CD4-positive, alpha-beta T cell (primary cell): Measurements from ENCODE around the gene HNRNPA1. TPM values are rescaled to one million over a fixed set of nuclear protein-coding genes. Genes with fewer than 3 reads are reported as not detected.

ENCODE experiments used
- ATAC-seq: fragments of 200-7000 bp; cut with Tn5 transposase; one replicate; pipeline ENCODE4 v1.10.0; 2022; ENCODE audit warnings: mild to moderate bottlenecking; ENCODE audit not compliant: poor library complexity
- CTCF ChIA-PET: fragments of 350-600 bp; sonication (Branson Sonifier 250); formaldehyde crosslinking; loops from one replicate; lab custom pipeline; 2021; ENCODE audit warnings: antibody characterized with exemption, inconsistent platforms; lab: Charles Lee
- POLR2A ChIA-PET: fragments of 350-600 bp; sonication (Branson Sonifier 250); formaldehyde crosslinking; loops from one replicate; lab custom pipeline; 2021; ENCODE audit warnings: antibody characterized with exemption, inconsistent platforms; lab: Charles Lee
- DNase-seq, 14 experiments: peaks; one replicate each; pipeline ENCODE4 v3.0.0-alpha.2; 2013 to 2020; ENCODE audit warnings: mixed read lengths in 2 of 14
- H3K27ac ChIP-seq, 2 donors: one replicate each; pipeline versions ENCODE4 v1.5.1 to v1.7.0; 2013; ENCODE audit warnings: low read length in 2 of 2, low read depth in 1 of 2, mild to moderate bottlenecking in 1 of 2
- H3K27me3 ChIP-seq, 2 experiments: 1 replicate in 1 of 2; 2 replicates in 1 of 2; pipeline versions ENCODE4 v1.6.1 to v1.7.0; 2013; ENCODE audit warnings: low read length in 2 of 2, control low read depth in 1 of 2, mild to moderate bottlenecking in 1 of 2, moderate library complexity in 1 of 2; ENCODE audit not compliant: insufficient read depth in 2 of 2, control insufficient read depth in 1 of 2
- H3K36me3 ChIP-seq: one replicate; pipeline ENCODE4 v1.6.1; 2013; ENCODE audit warnings: low read length, control low read depth; ENCODE audit not compliant: insufficient read depth
- H3K4me1 ChIP-seq: one replicate; pipeline ENCODE4 v1.6.1; 2013; ENCODE audit warnings: low read length, control low read depth; ENCODE audit not compliant: insufficient read depth
- H3K4me3 ChIP-seq: one replicate; pipeline ENCODE4 v1.5.1; 2013; ENCODE audit warnings: mild to moderate bottlenecking, low read length, moderate library complexity
- H3K9me3 ChIP-seq, 2 experiments: 1 replicate in 1 of 2; 2 replicates in 1 of 2; pipeline versions ENCODE4 v1.6.1 to v1.7.0; 2013; ENCODE audit warnings: low read length in 2 of 2, mild to moderate bottlenecking in 2 of 2, control low read depth in 1 of 2, moderate library complexity in 1 of 2; ENCODE audit not compliant: control insufficient read depth in 1 of 2, insufficient read depth in 1 of 2
- H3K27ac Mint-ChIP-seq: one replicate; pipeline ENCODE4 v1.8.0; 2020; ENCODE audit warnings: mixed read lengths
- H3K27me3 Mint-ChIP-seq: one replicate; pipeline ENCODE4 v1.8.0; 2021; ENCODE audit warnings: mixed read lengths
- H3K36me3 Mint-ChIP-seq: one replicate; pipeline ENCODE4 v1.8.0; 2021; ENCODE audit warnings: low read depth, mixed read lengths
- H3K4me1 Mint-ChIP-seq: one replicate; pipeline ENCODE4 v1.8.0; 2021; ENCODE audit warnings: low read depth, mixed read lengths
- H3K4me3 Mint-ChIP-seq: one replicate; pipeline ENCODE4 v1.8.0; 2020; ENCODE audit warnings: mild to moderate bottlenecking, mixed read lengths
- H3K9me3 Mint-ChIP-seq: one replicate; pipeline ENCODE4 v1.8.0; 2020; ENCODE audit warnings: mixed read lengths
- CTCF ChIP-seq: fragments of 200-600 bp; IDR thresholded peaks from one replicate; pipeline ENCODE4 v1.8.0; 2022; ENCODE audit warnings: antibody characterized with exemption, mild to moderate bottlenecking
- intact Hi-C, 2 experiments: fragments of 100-400 bp; cut with DNase I in 1 of 2; cut with micrococcal nuclease in 1 of 2; formaldehyde crosslinking; loops; one replicate each; pipeline versions ENCODE4 v1.15.1 to v1.9.0; 2023 to 2025; cut with DNase I, micrococcal nuclease
- total RNA-seq, 174 experiments: library from RNA in 2 of 174; stranded (reverse) in 2 of 174; gene quantifications; one replicate each; pipeline ENCODE4 v1.2.3 and lab custom pipeline; 2021 to 2026

The HNRNPA1 gene
- total RNA-seq, 2 experiments from 2014 or later = 1,969 to 1,994 TPM

DNA sequence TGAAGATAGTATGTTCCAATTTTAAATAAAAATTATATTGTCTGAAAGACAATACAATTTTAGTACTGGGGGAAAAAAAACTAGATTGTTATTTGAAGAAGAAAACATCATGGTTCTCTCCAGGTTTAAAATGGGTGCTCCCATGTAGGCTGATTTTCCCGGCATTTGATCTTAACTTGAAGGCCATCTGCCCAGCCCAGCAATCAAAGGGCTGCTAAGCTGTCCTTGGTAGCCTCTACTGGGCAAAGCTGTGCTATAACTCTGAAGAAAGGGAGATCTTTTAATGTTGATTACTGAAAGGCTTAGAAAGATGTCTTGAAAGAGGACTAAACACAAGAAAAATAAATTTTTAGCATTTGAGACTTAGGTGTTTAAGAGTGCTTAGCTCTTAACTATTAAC lies 42.0 kb upstream of the HNRNPA1 start:
- Mint-ChIP-seq H3K27me3 (no peaks in the 10 kb centered on the region), H3K4me1 (no peaks in the 10 kb centered on the region), H3K36me3 (peaks cover 58% of the 10 kb centered on the region), H3K27ac (no peak overlapping the region), H3K4me3 (no peak overlapping the region), H3K9me3 (no peaks in the 10 kb centered on the region)
- H3K36me3 ChIP-seq = peaks cover 33% of the 10 kb centered on the region
- no peaks in the 10 kb centered on the region for H3K4me1 ChIP-seq
- CTCF ChIA-PET = no interaction called here
- H3K27me3 ChIP-seq = no peaks in the 10 kb centered on the region
- no peak for TF ChIP-seq CTCF
- intact Hi-C loops = no loop called here
- H3K9me3 ChIP-seq = no peaks in the 10 kb centered on the region
- H3K4me3 ChIP-seq = no peak overlapping the region
- ATAC-seq (no peak), DNase-seq (no peak)
- POLR2A ChIA-PET = interaction anchor here (1.1 kb wide), 1 partner anchor 103 kb away, joined by 3 read pairs; no protein-coding TSS in a partner anchor
- H3K27ac ChIP-seq = no peak overlapping the region

DNA sequence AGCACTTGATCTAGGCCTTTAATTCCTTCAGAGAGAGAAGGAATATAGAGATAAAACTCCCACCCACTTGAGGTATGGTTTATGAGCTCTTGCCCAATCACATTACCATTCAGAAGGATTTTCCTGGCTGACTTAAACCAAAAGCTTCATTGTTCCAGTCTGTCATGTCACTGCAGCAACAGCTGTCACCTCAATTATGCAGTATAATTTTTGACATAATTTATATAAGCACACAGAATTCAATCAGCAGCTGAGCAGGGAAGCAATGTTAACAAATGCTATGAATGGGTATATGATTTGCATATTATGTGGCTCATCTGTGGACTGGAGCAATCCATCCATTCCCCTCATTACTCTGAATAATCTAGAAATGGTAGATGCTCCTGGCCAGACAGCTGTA lies 40.9 kb upstream of the HNRNPA1 start:
- peaks cover 39% of the 10 kb centered on the region for H3K36me3 ChIP-seq
- H3K27ac ChIP-seq = no peak overlapping the region
- no peaks in the 10 kb centered on the region for H3K27me3 Mint-ChIP-seq
- POLR2A ChIA-PET = no interaction called here
- DNase-seq (no peak), ATAC-seq (no peak)
- CTCF ChIA-PET = interaction anchor here (0.7 to 1.1 kb wide), 3 partner anchors 12 to 241 kb away, joined by 3 read pairs; no protein-coding TSS in a partner anchor
- H3K4me1 Mint-ChIP-seq = no peaks in the 10 kb centered on the region
- intact Hi-C loops = no loop called here
- H3K9me3 ChIP-seq = no peaks in the 10 kb centered on the region
- no peak for TF ChIP-seq CTCF
- no peaks in the 10 kb centered on the region for H3K9me3 Mint-ChIP-seq
- no peaks in the 10 kb centered on the region for H3K4me1 ChIP-seq
- peaks cover 66% of the 10 kb centered on the region for H3K36me3 Mint-ChIP-seq
- H3K27ac Mint-ChIP-seq = no peak overlapping the region
- H3K27me3 ChIP-seq = no peaks in the 10 kb centered on the region
- H3K4me3 Mint-ChIP-seq = no peak overlapping the region
- no peak overlapping the region for H3K4me3 ChIP-seq

- DNase-seq (no peak), ATAC-seq (no peak)
- Histone ChIP-seq H3K36me3 (peaks cover 43% of the 10 kb centered on the region), H3K4me3 (no peak overlapping the region), H3K9me3 (no peaks in the 10 kb centered on the region), H3K27ac (no peak overlapping the region), H3K27me3 (no peaks in the 10 kb centered on the region), H3K4me1 (no peaks in the 10 kb centered on the region)
- CTCF ChIA-PET = interaction anchor here (1.1 kb wide), 2 partner anchors 12 to 139 kb away, joined by 3 read pairs; no protein-coding TSS in a partner anchor
- no peak overlapping the region for H3K4me3 Mint-ChIP-seq
- H3K4me1 Mint-ChIP-seq = no peaks in the 10 kb centered on the region
- intact Hi-C loops = no loop called here
- POLR2A ChIA-PET = no interaction called here
- peaks cover 70% of the 10 kb centered on the region for H3K36me3 Mint-ChIP-seq
- no peak overlapping the region for H3K27ac Mint-ChIP-seq
- no peaks in the 10 kb centered on the region for H3K9me3 Mint-ChIP-seq
- H3K27me3 Mint-ChIP-seq = no peaks in the 10 kb centered on the region
- no peak for TF ChIP-seq CTCF
These were observed 40.4 kb upstream of the HNRNPA1 start for GRCh38 chr12:54240129-54240528.
